Sigmoid colon (tissue), 4 donors: ENCODE results near the gene ARF6.

Experiments
- CTCF ChIP-seq, 4 experiments: fragments of 450-650 bp in 3 of 4; fragments of 200-600 bp in 1 of 4; IDR thresholded peaks; one replicate each; pipeline ENCODE4 v1.5.1; 2016 to 2019; ENCODE audit warnings: antibody characterized with exemption in 4 of 4, mild to moderate bottlenecking in 3 of 4, moderate library complexity in 2 of 4
- EP300 ChIP-seq, 4 donors: sonication (generic); formaldehyde crosslinking; IDR thresholded peaks; one replicate each; pipeline ENCODE4 v1.6.1; 2017; ENCODE audit warnings: antibody characterized with exemption in 4 of 4
- POLR2A ChIP-seq, 2 donors: fragments of 450-650 bp; IDR thresholded peaks; one replicate each; pipeline ENCODE4 v1.6.1; 2016; ENCODE audit warnings: antibody characterized with exemption in 2 of 2, mild to moderate bottlenecking in 2 of 2, moderate library complexity in 2 of 2

GRCh38 chr14:49893309-49894213 is 679 bp downstream of the ARF6 start:
- TF ChIP-seq POLR2A (IDR thresholded peaks at IDR 0.05) (no peak), CTCF (IDR thresholded peaks at IDR 0.05) (no peak), EP300 (IDR thresholded peaks at IDR 0.05) (no peak)
